Adrenal gland (tissue), 5 donors: Measurements from ENCODE around the gene PRICKLE1.

Experiments
- POLR2A ChIP-seq, 2 donors: fragments of 450-650 bp; IDR thresholded peaks; one replicate each; pipeline ENCODE4 v1.6.1; 2017; ENCODE audit warnings: antibody characterized with exemption in 2 of 2, mild to moderate bottlenecking in 2 of 2, moderate library complexity in 1 of 2
- TF ChIP-seq, protein P1 (sequence below), 6 experiments: fragments of 450-650 bp in 4 of 6; fragments of 200-600 bp in 2 of 6; sonication (generic) in 1 of 6; IDR thresholded peaks; 1 replicate in 5 of 6; 2 replicates in 1 of 6; pipeline versions ENCODE4 v1.5.1 to v1.8.0; 2016 to 2021; ENCODE audit warnings: antibody characterized with exemption in 6 of 6, mild to moderate bottlenecking in 2 of 6, moderate library complexity in 1 of 6
- donor health status: DM: no; HTN: no; CAD: no.

GRCh38 chr12:42615006-42615405 is 25.5 kb upstream of the PRICKLE1 start:
- TF ChIP-seq, protein P1, sequence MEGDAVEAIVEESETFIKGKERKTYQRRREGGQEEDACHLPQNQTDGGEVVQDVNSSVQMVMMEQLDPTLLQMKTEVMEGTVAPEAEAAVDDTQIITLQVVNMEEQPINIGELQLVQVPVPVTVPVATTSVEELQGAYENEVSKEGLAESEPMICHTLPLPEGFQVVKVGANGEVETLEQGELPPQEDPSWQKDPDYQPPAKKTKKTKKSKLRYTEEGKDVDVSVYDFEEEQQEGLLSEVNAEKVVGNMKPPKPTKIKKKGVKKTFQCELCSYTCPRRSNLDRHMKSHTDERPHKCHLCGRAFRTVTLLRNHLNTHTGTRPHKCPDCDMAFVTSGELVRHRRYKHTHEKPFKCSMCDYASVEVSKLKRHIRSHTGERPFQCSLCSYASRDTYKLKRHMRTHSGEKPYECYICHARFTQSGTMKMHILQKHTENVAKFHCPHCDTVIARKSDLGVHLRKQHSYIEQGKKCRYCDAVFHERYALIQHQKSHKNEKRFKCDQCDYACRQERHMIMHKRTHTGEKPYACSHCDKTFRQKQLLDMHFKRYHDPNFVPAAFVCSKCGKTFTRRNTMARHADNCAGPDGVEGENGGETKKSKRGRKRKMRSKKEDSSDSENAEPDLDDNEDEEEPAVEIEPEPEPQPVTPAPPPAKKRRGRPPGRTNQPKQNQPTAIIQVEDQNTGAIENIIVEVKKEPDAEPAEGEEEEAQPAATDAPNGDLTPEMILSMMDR (IDR thresholded peaks at IDR 0.05) = no peak
- no peak for TF ChIP-seq POLR2A (IDR thresholded peaks at IDR 0.05)
